GM21786 (cell line): ENCODE results near the gene NOL12.

ENCODE experiments used
- ATAC-seq: cut with Tn5 transposase; IDR thresholded peaks from one replicate; pipeline ENCODE4 v1.9.1; 2021; ENCODE audit not compliant: unreplicated experiment

NOL12 gene

DNA sequence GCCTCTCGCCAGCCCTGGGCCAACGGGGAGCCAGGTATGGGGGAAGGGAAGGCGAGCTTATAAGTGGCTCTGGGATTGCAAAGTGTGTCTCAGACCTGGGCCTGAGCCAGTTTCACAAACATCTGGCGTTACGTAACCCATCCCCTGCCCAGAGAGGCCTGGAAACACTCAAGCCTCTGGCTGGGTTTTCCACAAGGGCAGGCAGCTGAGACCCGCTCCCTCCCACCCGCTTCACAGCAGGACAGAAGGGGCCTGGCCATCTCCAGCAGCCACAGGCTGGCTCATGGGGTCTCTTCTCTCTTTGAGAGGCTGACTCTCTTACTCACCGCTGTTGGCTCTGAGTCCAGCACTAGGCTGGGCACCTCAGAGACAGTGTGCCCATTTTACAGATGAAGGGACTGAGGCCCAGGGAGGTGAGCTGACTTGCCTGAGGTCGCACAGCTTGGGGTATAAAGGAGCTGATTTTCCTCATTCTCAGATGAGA is 55.2 kb downstream of the NOL12 start:
- ATAC-seq: no peak

DNA sequence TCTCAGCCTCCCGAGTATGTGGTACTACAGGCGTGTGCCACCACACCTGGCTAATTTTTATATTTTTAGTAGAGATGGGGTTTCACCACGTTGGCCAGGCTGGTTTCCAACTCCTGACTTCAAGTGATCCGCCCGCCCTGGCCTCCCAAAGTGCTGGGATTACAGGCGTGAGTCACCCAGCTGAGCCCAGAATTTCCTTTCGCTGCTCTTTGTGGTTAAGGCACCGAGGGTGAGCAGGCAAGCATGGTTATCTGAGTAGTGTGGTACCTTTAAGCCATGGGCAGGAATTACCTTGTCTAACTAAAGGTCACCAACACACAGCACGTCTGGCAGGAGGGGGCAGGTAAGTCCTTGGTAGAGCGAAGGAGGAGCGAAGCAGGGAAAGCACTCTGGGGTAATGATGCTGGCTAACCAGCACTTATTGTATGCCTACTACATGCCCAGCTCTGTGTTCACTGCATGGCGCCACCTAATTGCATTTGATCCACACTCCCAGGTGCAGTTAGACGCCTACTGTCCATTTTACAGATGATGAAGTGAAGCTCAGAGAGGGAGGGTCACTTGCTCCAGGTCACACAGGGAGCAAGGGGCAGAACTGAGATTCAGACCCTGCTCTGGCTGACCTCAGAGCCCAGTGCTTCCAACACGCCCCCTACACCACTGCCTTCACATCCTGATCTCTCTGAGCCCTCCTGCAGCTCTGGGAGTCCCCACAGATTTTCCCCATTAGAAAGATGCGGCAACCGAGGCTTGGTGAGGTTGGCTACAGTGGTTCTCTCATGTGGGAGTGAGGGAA is 56.4 kb downstream of the NOL12 start:
- no peak for ATAC-seq
